K562 (cell line): ENCODE data around the gene MIB2. TPM values are rescaled to one million over a fixed set of nuclear protein-coding genes. Genes with fewer than 3 reads are reported as not detected.

Experiments
- CC2D1A ChIP-seq: fragments of 450-650 bp; IDR thresholded peaks from 2 replicates; pipeline ENCODE4 v1.6.1; 2017; ENCODE audit warnings: mild to moderate bottlenecking
- CREB3L1 ChIP-seq: fragments of 450-650 bp; IDR thresholded peaks from 2 replicates; pipeline ENCODE4 v1.6.1; 2014; ENCODE audit warnings: low read depth, mild to moderate bottlenecking, moderate library complexity, borderline replicate concordance
- DMBX1 ChIP-seq: fragments of 250-450 bp; sonication (Bioruptor Pico); IDR thresholded peaks from 2 replicates; pipeline ENCODE4 v1.8.0; 2022; ENCODE audit warnings: inconsistent platforms, mild to moderate bottlenecking, moderate library complexity, borderline replicate concordance
- E2F6 ChIP-seq, 2 experiments: IDR thresholded peaks; 2 replicates each; pipeline ENCODE4 v1.6.1; 2011; ENCODE audit warnings: borderline replicate concordance in 1 of 2, control low read depth in 1 of 2, low read depth in 1 of 2, low read length in 1 of 2, mild to moderate bottlenecking in 1 of 2, mixed read lengths in 1 of 2, moderate library complexity in 1 of 2; ENCODE audit not compliant: insufficient read depth in 1 of 2, insufficient read length in 1 of 2, poor library complexity in 1 of 2, severe bottlenecking in 1 of 2; ENCODE audit errors: extremely low read depth in 1 of 2
- FOXJ2 ChIP-seq: fragments of 200-800 bp; sonication (Bioruptor generic); IDR thresholded peaks from 2 replicates; pipeline ENCODE4 v1.6.1; 2016; ENCODE audit warnings: missing genetic modification characterization, missing compliant biosample characterization
- GMEB1 ChIP-seq: fragments of 250-450 bp; sonication (Bioruptor Pico); IDR thresholded peaks from 2 replicates; pipeline ENCODE4 v1.4.0; 2020; ENCODE audit warnings: mild to moderate bottlenecking
- GTF2E2 ChIP-seq: fragments of 200-800 bp; sonication (Bioruptor generic); IDR thresholded peaks from 2 replicates; pipeline ENCODE4 v1.6.1; 2016; ENCODE audit warnings: missing genetic modification characterization, missing compliant biosample characterization
- LCOR ChIP-seq: sonication (generic); formaldehyde crosslinking; IDR thresholded peaks from 2 replicates; pipeline ENCODE4 v1.8.0; 2022; ENCODE audit warnings: mild to moderate bottlenecking, missing genetic modification reagents
- SMARCC2 ChIP-seq: fragments of 450-650 bp; IDR thresholded peaks from 2 replicates; pipeline ENCODE4 v1.6.1; 2017; ENCODE audit warnings: antibody characterized with exemption, moderate library complexity, mild to moderate bottlenecking, low read depth
- TEAD1 ChIP-seq, 2 experiments: fragments of 450-650 bp in 1 of 2; sonication (generic) in 1 of 2; formaldehyde crosslinking; IDR thresholded peaks; 2 replicates each; pipeline versions ENCODE4 v1.4.0 to v1.8.0; 2020 to 2022; ENCODE audit warnings: mild to moderate bottlenecking in 2 of 2, missing genetic modification reagents in 1 of 2
- ZNF395 ChIP-seq: fragments of 200-800 bp; sonication (Bioruptor generic); IDR thresholded peaks from 2 replicates; pipeline ENCODE4 v1.6.1; 2017; ENCODE audit warnings: missing genetic modification characterization, missing compliant biosample characterization
- polyA plus RNA-seq, 8 experiments: library from polyadenylated mRNA; depleted of rRNA in 4 of 8; stranded (reverse) in 5 of 8; unstranded in 3 of 8; fragments of >200 nt; fragmentation: Nextera tagmentation in 2 of 8; fragmentation: Illumina TruSeq in 1 of 8; extraction: Ambion mirVana in 2 of 8; extraction: Trizol in 1 of 8; gene quantifications; 2 replicates each; pipeline versions ENCODE4 v1.2.1 to v1.2.3, GENCODE V29; 2011 to 2014; ENCODE audit warnings: inconsistent platforms in 1 of 8, missing spikeins in 1 of 8
- total RNA-seq, 7 experiments: library from RNA; depleted of rRNA in 6 of 7; stranded (reverse); fragments of >200 nt in 6 of 7; fragmentation: Illumina TruSeq in 2 of 7; extraction: Trizol in 2 of 7; gene quantifications; 2 replicates each; pipeline versions ENCODE4 v1.2.1 to v1.2.3, GENCODE V29; 2011 to 2021; ENCODE audit warnings: low replicate concordance in 1 of 7
- TF ChIP-seq, protein P1 (sequence below): sonication (generic); formaldehyde crosslinking; IDR thresholded peaks from 2 replicates; pipeline ENCODE4 v1.8.0; 2022; ENCODE audit warnings: mild to moderate bottlenecking, missing genetic modification reagents
- TF ChIP-seq, protein P2 (sequence below): sonication (generic); formaldehyde crosslinking; IDR thresholded peaks from 2 replicates; pipeline ENCODE4 v1.9.0; 2022; ENCODE audit warnings: mild to moderate bottlenecking, missing genetic modification reagents
- TF ChIP-seq, protein P3 (sequence below): fragments of 450-650 bp; IDR thresholded peaks from 2 replicates; pipeline ENCODE4 v1.7.1; 2018; ENCODE audit warnings: mild to moderate bottlenecking, low read depth; ENCODE audit not compliant: partially characterized antibody

The MIB2 gene
- total and polyA plus RNA-seq, 9 of the 15 experiments (the other 6 are each of a cell fraction or from before 2014, with no cell fraction given), result 0.04 to 17.0 (median 4.9) TPM; not detected in 1

GRCh38 chr1:1614204-1614953, 921 bp upstream of the MIB2 start (continued):
- TF ChIP-seq, protein P1, sequence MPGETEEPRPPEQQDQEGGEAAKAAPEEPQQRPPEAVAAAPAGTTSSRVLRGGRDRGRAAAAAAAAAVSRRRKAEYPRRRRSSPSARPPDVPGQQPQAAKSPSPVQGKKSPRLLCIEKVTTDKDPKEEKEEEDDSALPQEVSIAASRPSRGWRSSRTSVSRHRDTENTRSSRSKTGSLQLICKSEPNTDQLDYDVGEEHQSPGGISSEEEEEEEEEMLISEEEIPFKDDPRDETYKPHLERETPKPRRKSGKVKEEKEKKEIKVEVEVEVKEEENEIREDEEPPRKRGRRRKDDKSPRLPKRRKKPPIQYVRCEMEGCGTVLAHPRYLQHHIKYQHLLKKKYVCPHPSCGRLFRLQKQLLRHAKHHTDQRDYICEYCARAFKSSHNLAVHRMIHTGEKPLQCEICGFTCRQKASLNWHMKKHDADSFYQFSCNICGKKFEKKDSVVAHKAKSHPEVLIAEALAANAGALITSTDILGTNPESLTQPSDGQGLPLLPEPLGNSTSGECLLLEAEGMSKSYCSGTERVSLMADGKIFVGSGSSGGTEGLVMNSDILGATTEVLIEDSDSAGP, result no peak
- TF ChIP-seq GTF2E2 (tag) (peak; percentile 63; the same call in 1 of the 2 replicates), SMARCC2 (no peak), CC2D1A (no peak), LCOR (CRISPR knock-in tag) (peak; percentile 51; the same call in 1 of the 2 replicates), GMEB1 (CRISPR knock-in tag) (no peak), TEAD1 (CRISPR knock-in tag; IDR thresholded peaks at IDR 0.05) (peak; percentile 16 to 79; a peak in 2 of 4 replicates), DMBX1 (no peak), ZNF395 (CRISPR knock-in tag) (no peak), FOXJ2 (no peak), CREB3L1 (no peak), E2F6 (IDR thresholded peaks at IDR 0.05; ENCODE audit: borderline replicate concordance in 1 of 2, extremely low read depth in 1 of 2, insufficient read depth in 1 of 2, insufficient read length in 1 of 2, low read depth in 1 of 2, low read length in 1 of 2, poor library complexity in 1 of 2, severe bottlenecking in 1 of 2) (peak in 1 of 2 experiments; percentile 46)
- TF ChIP-seq, protein P2, sequence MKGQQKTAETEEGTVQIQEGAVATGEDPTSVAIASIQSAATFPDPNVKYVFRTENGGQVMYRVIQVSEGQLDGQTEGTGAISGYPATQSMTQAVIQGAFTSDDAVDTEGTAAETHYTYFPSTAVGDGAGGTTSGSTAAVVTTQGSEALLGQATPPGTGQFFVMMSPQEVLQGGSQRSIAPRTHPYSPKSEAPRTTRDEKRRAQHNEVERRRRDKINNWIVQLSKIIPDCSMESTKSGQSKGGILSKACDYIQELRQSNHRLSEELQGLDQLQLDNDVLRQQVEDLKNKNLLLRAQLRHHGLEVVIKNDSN (CRISPR knock-in tag), result peak; percentile 87
- TF ChIP-seq, protein P3, sequence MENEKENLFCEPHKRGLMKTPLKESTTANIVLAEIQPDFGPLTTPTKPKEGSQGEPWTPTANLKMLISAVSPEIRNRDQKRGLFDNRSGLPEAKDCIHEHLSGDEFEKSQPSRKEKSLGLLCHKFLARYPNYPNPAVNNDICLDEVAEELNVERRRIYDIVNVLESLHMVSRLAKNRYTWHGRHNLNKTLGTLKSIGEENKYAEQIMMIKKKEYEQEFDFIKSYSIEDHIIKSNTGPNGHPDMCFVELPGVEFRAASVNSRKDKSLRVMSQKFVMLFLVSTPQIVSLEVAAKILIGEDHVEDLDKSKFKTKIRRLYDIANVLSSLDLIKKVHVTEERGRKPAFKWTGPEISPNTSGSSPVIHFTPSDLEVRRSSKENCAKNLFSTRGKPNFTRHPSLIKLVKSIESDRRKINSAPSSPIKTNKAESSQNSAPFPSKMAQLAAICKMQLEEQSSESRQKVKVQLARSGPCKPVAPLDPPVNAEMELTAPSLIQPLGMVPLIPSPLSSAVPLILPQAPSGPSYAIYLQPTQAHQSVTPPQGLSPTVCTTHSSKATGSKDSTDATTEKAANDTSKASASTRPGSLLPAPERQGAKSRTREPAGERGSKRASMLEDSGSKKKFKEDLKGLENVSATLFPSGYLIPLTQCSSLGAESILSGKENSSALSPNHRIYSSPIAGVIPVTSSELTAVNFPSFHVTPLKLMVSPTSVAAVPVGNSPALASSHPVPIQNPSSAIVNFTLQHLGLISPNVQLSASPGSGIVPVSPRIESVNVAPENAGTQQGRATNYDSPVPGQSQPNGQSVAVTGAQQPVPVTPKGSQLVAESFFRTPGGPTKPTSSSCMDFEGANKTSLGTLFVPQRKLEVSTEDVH, result no peak
